Measurements from ENCODE around the gene HOXA10.

HOXA10 gene

DNA sequence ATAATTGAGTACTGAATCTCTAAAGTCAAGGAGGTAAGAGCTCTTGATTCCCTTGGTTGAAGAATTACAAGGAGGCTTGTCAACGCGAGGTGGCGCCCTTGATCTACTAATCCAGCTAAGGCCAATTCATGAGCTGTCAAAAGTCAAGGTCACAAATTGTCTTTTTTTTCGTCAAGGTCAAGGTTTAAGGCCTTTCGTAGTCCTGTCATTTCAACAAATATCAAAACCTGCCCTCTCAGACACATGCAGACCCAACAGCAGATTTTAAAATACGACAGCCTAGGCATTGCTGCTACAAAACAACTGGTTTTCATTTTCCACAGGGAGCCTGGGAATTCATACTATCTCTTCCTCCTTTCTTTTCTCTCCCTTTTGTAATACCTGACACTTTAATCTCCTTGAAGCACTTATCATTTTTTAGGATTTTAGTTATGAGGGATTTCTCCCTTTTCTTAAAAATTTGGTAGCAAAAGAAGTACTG, 22.2 kb upstream of the HOXA10 start:
- TF ChIP-seq POLR2AphosphoS5 (IDR thresholded peaks at IDR 0.05; ENCODE audit: low read depth, low read length) (no peak), SIN3A (IDR thresholded peaks at IDR 0.05; ENCODE audit: borderline replicate concordance, insufficient read depth, low read length) (no peak), FOXP2 (optimal IDR thresholded peaks at IDR 0.05; ENCODE audit: borderline replicate concordance, extremely low read depth, extremely low read length, insufficient read depth) (no peak), TAF1 (IDR thresholded peaks at IDR 0.05; ENCODE audit: borderline replicate concordance, insufficient read depth, low read length) (no peak)
- TF ChIP-seq, protein P1, sequence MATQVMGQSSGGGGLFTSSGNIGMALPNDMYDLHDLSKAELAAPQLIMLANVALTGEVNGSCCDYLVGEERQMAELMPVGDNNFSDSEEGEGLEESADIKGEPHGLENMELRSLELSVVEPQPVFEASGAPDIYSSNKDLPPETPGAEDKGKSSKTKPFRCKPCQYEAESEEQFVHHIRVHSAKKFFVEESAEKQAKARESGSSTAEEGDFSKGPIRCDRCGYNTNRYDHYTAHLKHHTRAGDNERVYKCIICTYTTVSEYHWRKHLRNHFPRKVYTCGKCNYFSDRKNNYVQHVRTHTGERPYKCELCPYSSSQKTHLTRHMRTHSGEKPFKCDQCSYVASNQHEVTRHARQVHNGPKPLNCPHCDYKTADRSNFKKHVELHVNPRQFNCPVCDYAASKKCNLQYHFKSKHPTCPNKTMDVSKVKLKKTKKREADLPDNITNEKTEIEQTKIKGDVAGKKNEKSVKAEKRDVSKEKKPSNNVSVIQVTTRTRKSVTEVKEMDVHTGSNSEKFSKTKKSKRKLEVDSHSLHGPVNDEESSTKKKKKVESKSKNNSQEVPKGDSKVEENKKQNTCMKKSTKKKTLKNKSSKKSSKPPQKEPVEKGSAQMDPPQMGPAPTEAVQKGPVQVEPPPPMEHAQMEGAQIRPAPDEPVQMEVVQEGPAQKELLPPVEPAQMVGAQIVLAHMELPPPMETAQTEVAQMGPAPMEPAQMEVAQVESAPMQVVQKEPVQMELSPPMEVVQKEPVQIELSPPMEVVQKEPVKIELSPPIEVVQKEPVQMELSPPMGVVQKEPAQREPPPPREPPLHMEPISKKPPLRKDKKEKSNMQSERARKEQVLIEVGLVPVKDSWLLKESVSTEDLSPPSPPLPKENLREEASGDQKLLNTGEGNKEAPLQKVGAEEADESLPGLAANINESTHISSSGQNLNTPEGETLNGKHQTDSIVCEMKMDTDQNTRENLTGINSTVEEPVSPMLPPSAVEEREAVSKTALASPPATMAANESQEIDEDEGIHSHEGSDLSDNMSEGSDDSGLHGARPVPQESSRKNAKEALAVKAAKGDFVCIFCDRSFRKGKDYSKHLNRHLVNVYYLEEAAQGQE (IDR thresholded peaks at IDR 0.05; ENCODE audit: insufficient read depth in 1 of 2, low read depth in 2 of 2, low read length in 2 of 2): no peak

DNA sequence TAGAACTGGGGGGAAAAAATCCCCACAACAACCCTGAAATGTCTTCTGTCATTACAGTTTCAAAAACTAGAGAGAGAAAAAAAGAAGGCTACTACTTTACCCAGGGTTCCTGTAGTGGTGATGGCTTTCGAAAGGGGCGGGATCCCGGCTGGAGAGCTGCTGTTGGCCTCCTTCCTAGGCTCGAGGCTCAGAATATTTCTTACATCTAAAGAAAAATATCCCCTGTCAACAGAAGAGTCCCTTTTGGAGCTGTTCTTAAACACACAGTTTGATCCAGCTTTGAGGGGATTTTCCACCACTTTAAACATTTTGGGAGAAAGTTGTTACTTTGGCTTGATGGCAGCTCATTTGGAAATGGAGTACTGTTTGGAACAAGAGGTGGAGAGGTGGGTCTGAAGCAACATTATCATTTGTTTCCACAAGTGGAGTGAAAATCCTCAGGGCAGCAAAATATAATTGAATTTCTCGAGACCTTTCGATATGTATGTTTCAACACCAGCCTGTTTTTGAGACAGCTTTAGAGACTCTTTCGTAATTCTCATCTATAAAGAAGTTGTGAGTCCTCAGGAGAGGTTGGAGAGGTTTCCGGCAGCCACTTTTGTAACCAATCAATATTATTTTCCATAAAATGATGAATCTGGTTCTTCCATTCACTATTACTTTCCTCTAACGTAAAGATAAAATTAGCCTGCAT, 20.7 kb upstream of the HOXA10 start:
- TF ChIP-seq TAF1 (IDR thresholded peaks at IDR 0.05; ENCODE audit: borderline replicate concordance, insufficient read depth, low read length): no peak
- TF ChIP-seq, protein P1 (IDR thresholded peaks at IDR 0.05; ENCODE audit: insufficient read depth in 1 of 2, low read depth in 2 of 2, low read length in 2 of 2): no peak

DNA sequence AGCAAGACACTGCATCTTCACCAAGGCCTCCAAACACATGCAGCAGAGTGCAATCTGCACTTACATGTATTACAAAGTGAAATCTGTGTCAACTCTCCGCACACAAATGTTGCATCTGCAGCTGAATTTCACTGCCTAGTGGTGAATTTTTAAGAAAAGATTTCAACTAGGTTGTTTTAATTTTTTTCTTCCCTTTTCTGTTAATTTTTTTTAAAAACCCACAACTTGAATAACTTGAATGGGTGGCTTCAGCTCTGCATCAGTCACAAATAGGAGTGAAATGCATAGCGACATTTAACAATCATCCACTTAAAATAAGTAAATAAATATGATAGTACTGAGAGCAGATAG, 19.9 kb upstream of the HOXA10 start:
- TF ChIP-seq POLR2AphosphoS5 (IDR thresholded peaks at IDR 0.05; ENCODE audit: low read depth, low read length) (no peak), TAF1 (IDR thresholded peaks at IDR 0.05; ENCODE audit: borderline replicate concordance, insufficient read depth, low read length) (no peak), FOXP2 (optimal IDR thresholded peaks at IDR 0.05; ENCODE audit: borderline replicate concordance, extremely low read depth, extremely low read length, insufficient read depth) (no peak), SIN3A (IDR thresholded peaks at IDR 0.05; ENCODE audit: borderline replicate concordance, insufficient read depth, low read length) (no peak)
- TF ChIP-seq, protein P1 (IDR thresholded peaks at IDR 0.05; ENCODE audit: insufficient read depth in 1 of 2, low read depth in 2 of 2, low read length in 2 of 2): no peak

DNA sequence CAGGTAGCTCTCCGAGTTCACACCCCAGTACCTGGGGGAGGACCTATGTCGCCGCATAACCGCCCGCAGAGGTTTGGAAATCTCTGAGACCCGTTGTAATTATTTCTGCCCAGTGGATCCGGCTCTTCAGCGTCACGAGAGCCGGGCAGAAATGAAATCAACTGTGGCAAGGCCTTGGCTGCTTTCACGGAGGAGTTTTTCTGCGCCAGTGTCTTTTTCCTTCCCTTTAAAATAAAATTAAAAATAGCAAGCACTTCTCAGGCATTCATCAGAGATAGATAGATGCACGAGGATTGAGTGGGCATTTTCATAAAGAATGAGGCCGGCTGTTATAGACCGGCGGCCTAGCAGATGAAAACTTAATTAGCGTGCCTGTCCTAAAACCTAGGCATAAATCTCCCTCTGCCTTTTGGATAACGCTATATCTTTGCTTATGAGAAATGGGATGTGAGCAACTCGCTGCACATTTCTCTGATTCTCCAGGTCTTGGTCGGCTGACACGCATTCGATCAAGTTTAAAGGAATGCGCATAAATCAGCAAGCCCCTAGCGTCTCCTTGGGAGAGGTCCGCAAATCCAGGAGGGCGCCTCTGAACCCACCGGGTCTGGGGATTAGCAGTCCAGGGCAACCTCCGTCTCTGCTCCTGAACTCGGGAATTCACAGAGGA, 19.3 kb upstream of the HOXA10 start:
- no peak for TF ChIP-seq POLR2AphosphoS5 (IDR thresholded peaks at IDR 0.05; ENCODE audit: low read depth, low read length)
- TF ChIP-seq, protein P1 (IDR thresholded peaks at IDR 0.05; ENCODE audit: insufficient read depth in 1 of 2, low read depth in 2 of 2, low read length in 2 of 2): no peak
- no peak for TF ChIP-seq TAF1 (IDR thresholded peaks at IDR 0.05; ENCODE audit: borderline replicate concordance, insufficient read depth, low read length)
- TF ChIP-seq FOXP2 (optimal IDR thresholded peaks at IDR 0.05; ENCODE audit: borderline replicate concordance, extremely low read depth, extremely low read length, insufficient read depth): no peak
- TF ChIP-seq SIN3A (IDR thresholded peaks at IDR 0.05; ENCODE audit: borderline replicate concordance, insufficient read depth, low read length): no peak
